Measurements from ENCODE around the gene CPD. TPM values are rescaled to one million over a fixed set of nuclear protein-coding genes. Genes with fewer than 3 reads are reported as not detected.

The CPD gene
- total and polyA plus RNA-seq, 2 of the 13 experiments (the other 11 are each of a cell fraction or from before 2014, with no cell fraction given) = 46.1 to 72.3 TPM

GRCh38 chr17:30344283-30345088 is 34.2 kb upstream of the CPD start (continued):
- peak; percentile 31; the same call in 1 of the 2 replicates for TF ChIP-seq ZBED4 (CRISPR knock-in tag; IDR thresholded peaks at IDR 0.05; ENCODE audit: borderline replicate concordance)
- peak; percentile 51 for TF ChIP-seq POLR2A (IDR thresholded peaks at IDR 0.05; ENCODE audit: insufficient read depth in 1 of 2, low read depth in 2 of 2, low read length in 2 of 2)
- no peak for TF ChIP-seq FOXA1 (IDR thresholded peaks at IDR 0.05)
- TF ChIP-seq FOXA1 (CRISPR knock-in tag; IDR thresholded peaks at IDR 0.05) = peak; percentile 90
- peak; percentile 80 for TF ChIP-seq ZNF710 (CRISPR knock-in tag; IDR thresholded peaks at IDR 0.05; ENCODE audit: borderline replicate concordance)
- no peak for TF ChIP-seq ADNP (CRISPR knock-in tag; IDR thresholded peaks at IDR 0.05)
- no peak for TF ChIP-seq ARNT (IDR thresholded peaks at IDR 0.05)
- peak; percentile 63; the same call in 1 of the 2 replicates for TF ChIP-seq ZMYM3 (CRISPR knock-in tag; IDR thresholded peaks at IDR 0.05)
- peak; percentile 99 for TF ChIP-seq CEBPG (CRISPR knock-in tag; IDR thresholded peaks at IDR 0.05)
- peak; percentile 84 for TF ChIP-seq ARID3A (IDR thresholded peaks at IDR 0.05; ENCODE audit: low read depth, low read length)
- no peak for TF ChIP-seq ZNF256 (CRISPR knock-in tag; conservative IDR thresholded peaks at IDR 0.05)
- TF ChIP-seq SIX4 (CRISPR knock-in tag; IDR thresholded peaks at IDR 0.05) = peak; percentile 85
- TF ChIP-seq ZNF230 (CRISPR knock-in tag; IDR thresholded peaks at IDR 0.05) = no peak
- TF ChIP-seq SNAPC4 (CRISPR knock-in tag; IDR thresholded peaks at IDR 0.05) = no peak
- no peak for TF ChIP-seq ZMAT5 (CRISPR knock-in tag; IDR thresholded peaks at IDR 0.05; ENCODE audit: borderline replicate concordance, low read depth)
- TF ChIP-seq HOXA9 (CRISPR knock-in tag; IDR thresholded peaks at IDR 0.05; ENCODE audit: borderline replicate concordance) = no peak
